H1 (cell line): ENCODE results near the gene TLL2. TPM values are rescaled to one million over a fixed set of nuclear protein-coding genes. Genes with fewer than 3 reads are reported as not detected.

Experiments
- EGR1 ChIP-seq: IDR thresholded peaks from 2 replicates; pipeline ENCODE4 v1.6.1; 2011; ENCODE audit warnings: low read depth, low read length, borderline replicate concordance
- NANOG ChIP-seq: IDR thresholded peaks from 2 replicates; pipeline ENCODE4 v1.6.1; 2011; ENCODE audit warnings: low read length, low read depth, mild to moderate bottlenecking, inconsistent platforms; ENCODE audit not compliant: insufficient read depth, poor library complexity, severe bottlenecking
- PHF8 ChIP-seq: fragments of 200-600 bp; sonication (generic); conservative IDR thresholded peaks from 2 replicates; pipeline ENCODE4 v1.7.1; 2012; ENCODE audit warnings: low read depth, mild to moderate bottlenecking, inconsistent platforms, low read length, moderate library complexity
- SIX5 ChIP-seq: IDR thresholded peaks from 2 replicates; pipeline ENCODE4 v1.6.1; 2011; ENCODE audit warnings: mild to moderate bottlenecking, low read depth, low read length
- polyA plus RNA-seq, 7 experiments: library from polyadenylated mRNA; depleted of rRNA in 3 of 7; stranded (reverse) in 5 of 7; unstranded in 2 of 7; fragments of >200 nt in 5 of 7; fragments of 200-250 nt in 2 of 7; gene quantifications; 1 replicate in 5 of 7; 2 replicates in 1 of 7; 4 replicates in 1 of 7; pipeline versions ENCODE4 v1.2.1 to v1.2.3, GENCODE V29; 2011 to 2013; ENCODE audit warnings: missing spikeins in 2 of 7, mixed read lengths in 2 of 7
- total RNA-seq: library from RNA; stranded (reverse); fragmentation: NEBNext Ultra II Directional; extraction: Animal tissue kit (Norgen Biotek cat#: 25700); gene quantifications from 2 replicates; pipeline ENCODE4 v1.2.1, GENCODE V29; 2021
- TF ChIP-seq, protein P1 (sequence below): IDR thresholded peaks from 2 replicates; pipeline ENCODE4 v1.6.1; 2012; ENCODE audit warnings: low read length, inconsistent platforms

Gene TLL2
- total and polyA plus RNA-seq, 2 of the 8 experiments (the other 6 are each of a cell fraction or from before 2014, with no cell fraction given), result 2.4 to 3.2 TPM

DNA sequence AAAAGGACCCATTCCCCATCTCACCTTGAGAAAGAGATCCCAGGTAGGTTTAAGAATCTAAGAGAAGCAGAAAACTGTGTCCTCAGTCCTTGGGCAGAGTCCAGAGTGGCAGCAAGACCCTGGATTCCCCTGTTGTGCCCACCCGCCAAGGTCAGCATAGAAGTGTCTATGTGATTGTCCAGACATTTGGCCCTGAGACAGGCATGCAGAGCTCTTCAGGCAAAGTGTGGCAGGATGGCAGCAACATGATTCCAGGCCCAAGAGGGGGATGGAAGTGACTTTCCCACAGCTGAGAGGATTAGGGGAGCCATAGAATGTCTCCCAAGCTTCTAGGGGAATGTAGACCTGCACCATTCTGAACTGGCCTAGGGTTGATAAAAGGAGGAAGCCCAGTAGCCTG, 115.8 kb downstream of the TLL2 start (continued):
- TF ChIP-seq, protein P1, sequence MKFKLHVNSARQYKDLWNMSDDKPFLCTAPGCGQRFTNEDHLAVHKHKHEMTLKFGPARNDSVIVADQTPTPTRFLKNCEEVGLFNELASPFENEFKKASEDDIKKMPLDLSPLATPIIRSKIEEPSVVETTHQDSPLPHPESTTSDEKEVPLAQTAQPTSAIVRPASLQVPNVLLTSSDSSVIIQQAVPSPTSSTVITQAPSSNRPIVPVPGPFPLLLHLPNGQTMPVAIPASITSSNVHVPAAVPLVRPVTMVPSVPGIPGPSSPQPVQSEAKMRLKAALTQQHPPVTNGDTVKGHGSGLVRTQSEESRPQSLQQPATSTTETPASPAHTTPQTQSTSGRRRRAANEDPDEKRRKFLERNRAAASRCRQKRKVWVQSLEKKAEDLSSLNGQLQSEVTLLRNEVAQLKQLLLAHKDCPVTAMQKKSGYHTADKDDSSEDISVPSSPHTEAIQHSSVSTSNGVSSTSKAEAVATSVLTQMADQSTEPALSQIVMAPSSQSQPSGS, result no peak
- no peak for TF ChIP-seq NANOG
- TF ChIP-seq SIX5, result no peak
- TF ChIP-seq EGR1, result no peak
- TF ChIP-seq PHF8, result no peak
- TF ChIP-seq, all 59 proteins: peak for 0
